HG02943 (cell line): ENCODE data around the gene TEAD4.

ENCODE experiments used
- ATAC-seq: cut with Tn5 transposase; IDR thresholded peaks from one replicate; pipeline ENCODE4 v1.9.1; 2021; ENCODE audit warnings: mild to moderate bottlenecking, low read depth, moderate library complexity; ENCODE audit not compliant: unreplicated experiment

Gene TEAD4

GRCh38 chr12:2959192-2959504, at the start of gene TEAD4:
Gene TEAD4 (plus strand): TSS chr12:2959397.
- no peak for ATAC-seq

GRCh38 chr12:2912216-2912575, 47.0 kb upstream of the TEAD4 start:
- no peak for ATAC-seq

- ATAC-seq, result no peak
Observed at GRCh38 chr12:2919249-2919648, 39.9 kb upstream of the TEAD4 start.

- ATAC-seq, result no peak
Observed at GRCh38 chr12:2922329-2922728, 36.9 kb upstream of the TEAD4 start.

GRCh38 chr12:2923057-2923456, 36.1 kb upstream of the TEAD4 start:
- ATAC-seq, result no peak

- no peak for ATAC-seq
Observed at GRCh38 chr12:2924019-2924418, 35.2 kb upstream of the TEAD4 start.

- no peak for ATAC-seq
Observed at GRCh38 chr12:2925322-2925995, 33.7 kb upstream of the TEAD4 start.

GRCh38 chr12:2930865-2931264, 28.3 kb upstream of the TEAD4 start:
- no peak for ATAC-seq

- ATAC-seq, result no peak
Observed at GRCh38 chr12:2933586-2933985, 25.6 kb upstream of the TEAD4 start.

GRCh38 chr12:2934371-2934770, 24.8 kb upstream of the TEAD4 start:
- ATAC-seq, result no peak

GRCh38 chr12:2936301-2936700, 22.9 kb upstream of the TEAD4 start:
- no peak for ATAC-seq

- no peak for ATAC-seq
Observed at GRCh38 chr12:2937500-2937899, 21.7 kb upstream of the TEAD4 start.

GRCh38 chr12:2939191-2939590, 20.0 kb upstream of the TEAD4 start:
- no peak for ATAC-seq

- ATAC-seq, result no peak
Observed at GRCh38 chr12:2940564-2940963, 18.6 kb upstream of the TEAD4 start.

- ATAC-seq, result no peak
Observed at GRCh38 chr12:2941524-2941923, 17.7 kb upstream of the TEAD4 start.

- no peak for ATAC-seq
Observed at GRCh38 chr12:2944401-2945047, 14.7 kb upstream of the TEAD4 start.

GRCh38 chr12:2949411-2949810, 9.8 kb upstream of the TEAD4 start:
- ATAC-seq, result no peak

- no peak for ATAC-seq
Observed at GRCh38 chr12:2955888-2956287, 3.3 kb upstream of the TEAD4 start.

- ATAC-seq, result no peak
Observed at GRCh38 chr12:2957816-2958431, 1.3 kb upstream of the TEAD4 start.

- ATAC-seq, result no peak
Observed at GRCh38 chr12:2958432-2959191, 585 bp upstream of the TEAD4 start.
